ENCODE results near the gene INPP5F. TPM values are rescaled to one million over a fixed set of nuclear protein-coding genes. Genes with fewer than 3 reads are reported as not detected.

The INPP5F gene
- total and polyA plus RNA-seq, 9 of the 15 experiments (the other 6 are each of a cell fraction or from before 2014, with no cell fraction given), result 1.6 to 7.3 (median 6.0) TPM

GRCh38 chr10:119753309-119753708 lies 27.5 kb downstream of the INPP5F start:
- H3K4me1 ChIP-seq (replicated peaks in 1 of 2; ENCODE audit: control insufficient read depth in 2 of 2, insufficient read depth in 2 of 2, low read length in 2 of 2), result peaks cover 0 to 6% of the 10 kb centered on the region in 2 experiments; a peak in 3 of 5 replicates
- no TSS peak for BruUV-seq (replicated peaks)
- no peaks in the 10 kb centered on the region for H4K20me1 ChIP-seq (replicated peaks; ENCODE audit: control insufficient read depth, insufficient read depth, low read length)
- TF ChIP-seq GATAD2B (IDR thresholded peaks at IDR 0.05; ENCODE audit: borderline replicate concordance), result no peak
- no peak for TF ChIP-seq SMARCA5 (IDR thresholded peaks at IDR 0.05)
- no peak for TF ChIP-seq CREBBP (IDR thresholded peaks at IDR 0.05; ENCODE audit: low read depth, low read length)
- no peak for TF ChIP-seq ELF1 (tag; IDR thresholded peaks at IDR 0.05)
- TF ChIP-seq HNRNPLL (IDR thresholded peaks at IDR 0.05; ENCODE audit: low read depth, low read length, poor library complexity, severe bottlenecking), result no peak
- TF ChIP-seq HDAC8 (tag; IDR thresholded peaks at IDR 0.05), result no peak
- no peak for TF ChIP-seq ZBTB17 (CRISPR knock-in tag; IDR thresholded peaks at IDR 0.05)
- TF ChIP-seq NCOA6 (IDR thresholded peaks at IDR 0.05), result no peak
- TF ChIP-seq ZSCAN32 (CRISPR knock-in tag; IDR thresholded peaks at IDR 0.05), result no peak
- TF ChIP-seq ZZZ3 (IDR thresholded peaks at IDR 0.05), result no peak
- no peak for TF ChIP-seq RAD21 (CRISPR knock-in tag; conservative IDR thresholded peaks at IDR 0.05 in 1 of 2, IDR thresholded peaks at IDR 0.05 in 1 of 2)
- no peak for TF ChIP-seq TAL1 (IDR thresholded peaks at IDR 0.05)
- no peak for TF ChIP-seq NR2C1 (IDR thresholded peaks at IDR 0.05)
- TF ChIP-seq NR2C1 (tag; IDR thresholded peaks at IDR 0.05), result no peak
- TF ChIP-seq, protein P1, sequence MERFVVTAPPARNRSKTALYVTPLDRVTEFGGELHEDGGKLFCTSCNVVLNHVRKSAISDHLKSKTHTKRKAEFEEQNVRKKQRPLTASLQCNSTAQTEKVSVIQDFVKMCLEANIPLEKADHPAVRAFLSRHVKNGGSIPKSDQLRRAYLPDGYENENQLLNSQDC (CRISPR knock-in tag; IDR thresholded peaks at IDR 0.05), result no peak
- no peak for TF ChIP-seq SMARCC2 (IDR thresholded peaks at IDR 0.05; ENCODE audit: low read depth)
- no peak for TF ChIP-seq FOXA1 (IDR thresholded peaks at IDR 0.05; ENCODE audit: borderline replicate concordance)
- no peaks in the 10 kb centered on the region for H3K36me3 ChIP-seq (ENCODE audit: control insufficient read depth, insufficient read depth, low read length)
- no peak overlapping the region for H3K4me3 ChIP-seq
- intact Hi-C loops (cut with micrococcal nuclease), result loop anchor here (5.0 kb wide), 1 partner anchor 164 kb away; no protein-coding TSS in a partner anchor
- ChIA-PET CTCF (ENCODE audit: low intra/inter-chr PET ratio) (no interaction called here), POLR2A (no interaction called here)
- H3K4me2 ChIP-seq (ENCODE audit: insufficient read depth, low read length), result no peak overlapping the region
- H3K27ac ChIP-seq (ENCODE audit: extremely low read depth, low read depth, low read length), result no peak overlapping the region
- H3K9me1 ChIP-seq (ENCODE audit: control insufficient read depth, insufficient read depth, low read length), result no peaks in the 10 kb centered on the region
- no peak overlapping the region for H2AFZ ChIP-seq (ENCODE audit: low read depth, low read length)
- FAIRE-seq, result no peak
- in situ Hi-C loops (cut with MboI), result loop anchor here (5.0 kb wide), 1 partner anchor 99 kb away; no protein-coding TSS in a partner anchor
- no peaks in the 10 kb centered on the region for H3K79me2 ChIP-seq (ENCODE audit: control insufficient read depth, insufficient read depth, low read length)
- no peak for DNase-seq (ENCODE audit: extremely low read depth in 1 of 4, low spot score in 3 of 4)
- no peaks in the 10 kb centered on the region for H3K27me3 ChIP-seq (ENCODE audit: control insufficient read depth in 2 of 2, insufficient read depth in 2 of 2, low read length in 2 of 2)
- no peak for ATAC-seq
- H3K9me3 ChIP-seq (replicated peaks; ENCODE audit: control insufficient read depth, insufficient read depth, low read depth, low read length), result no peaks in the 10 kb centered on the region
- H3K9ac ChIP-seq (ENCODE audit: insufficient read depth in 1 of 2, low read depth in 2 of 2, low read length in 2 of 2), result no peak overlapping the region
- WGBS (ENCODE audit: insufficient coverage, low coverage, missing lambda C conversion rate), result 100% methylated on average over 1 of the region's 2 CpGs

Measured in K562 (cell line).